ENCODE results near the gene SHISA5. TPM values are rescaled to one million over a fixed set of nuclear protein-coding genes. Genes with fewer than 3 reads are reported as not detected.

The SHISA5 gene
- total RNA-seq, 1 experiment from 2014 or later: 206 TPM

GRCh38 chr3:48418651-48419050, 85.3 kb downstream of the SHISA5 start:
- DNase-seq (ENCODE audit: low read depth): no peak

DNA sequence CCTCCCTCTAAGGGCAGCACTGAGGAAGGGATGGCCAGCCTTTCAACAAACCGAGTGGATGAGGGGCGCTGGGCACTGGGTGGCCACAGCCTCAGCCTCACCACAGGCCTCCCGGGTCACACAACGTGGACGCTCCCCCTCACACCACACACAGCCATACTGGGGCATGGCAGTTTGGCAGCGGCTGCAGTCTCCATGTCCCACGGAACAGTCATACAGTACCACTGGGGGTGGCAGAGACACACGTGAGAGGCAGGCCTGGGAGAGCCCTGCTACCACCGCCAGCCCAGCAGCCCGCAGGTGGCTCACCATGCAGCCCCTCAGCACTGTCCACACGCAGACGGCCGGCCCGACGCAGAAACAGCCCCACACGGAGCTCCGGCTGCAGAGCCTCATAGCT, 85.8 kb downstream of the SHISA5 start:
- DNase-seq (ENCODE audit: low read depth): no peak

Small RNA genes within 50 kb of the gene (small RNA-seq; reads per million reads assigned to genes)
- not detected for gene MIR6823

Other genes with a start within 250 kb of the SHISA5 start
- gene NME6, start 202.8 kb downstream of the SHISA5 start, total RNA-seq (2014; rRNA removed; shearing (Covaris generic)): 20.2 and 30.4 TPM in 2 replicates
- not detected in 2 replicates for gene SPINK8, start 170.5 kb downstream of the SHISA5 start, total RNA-seq (2014; rRNA removed; shearing (Covaris generic))
- gene FBXW12, start 132.0 kb downstream of the SHISA5 start, total RNA-seq (2014; rRNA removed; shearing (Covaris generic)): not detected in 2 replicates
- 5.8 and 12.3 TPM in 2 replicates for gene PLXNB1, start 74.1 kb downstream of the SHISA5 start, total RNA-seq (2014; rRNA removed; shearing (Covaris generic))
- 53.4 and 69.9 TPM in 2 replicates for gene CCDC51, start 64.1 kb downstream of the SHISA5 start, total RNA-seq (2014; rRNA removed; shearing (Covaris generic))
- 368 and 782 TPM in 2 replicates for gene TMA7, start 63.9 kb downstream of the SHISA5 start, total RNA-seq (2014; rRNA removed; shearing (Covaris generic))
- gene ATRIP, start 57.4 kb downstream of the SHISA5 start, total RNA-seq (2014; rRNA removed; shearing (Covaris generic)): 22.9 and 29.2 TPM in 2 replicates
- 23.8 and 27.2 TPM in 2 replicates for gene PFKFB4, start 52.6 kb upstream of the SHISA5 start, total RNA-seq (2014; rRNA removed; shearing (Covaris generic))
- 20.4 and 21.4 TPM in 2 replicates for gene UCN2, start 59.6 kb upstream of the SHISA5 start, total RNA-seq (2014; rRNA removed; shearing (Covaris generic))
- 3.1 and 4.2 TPM in 2 replicates for gene COL7A1, start 91.2 kb upstream of the SHISA5 start, total RNA-seq (2014; rRNA removed; shearing (Covaris generic))
- gene UQCRC1, start 105.5 kb upstream of the SHISA5 start, total RNA-seq (2014; rRNA removed; shearing (Covaris generic)): 359 and 364 TPM in 2 replicates
- not detected in 2 replicates for gene TMEM89, start 117.6 kb upstream of the SHISA5 start, total RNA-seq (2014; rRNA removed; shearing (Covaris generic))
- 21.9 and 23.6 TPM in 2 replicates for gene SLC26A6, start 131.3 kb upstream of the SHISA5 start, total RNA-seq (2014; rRNA removed; shearing (Covaris generic))
- 3.5 and 3.8 TPM in 2 replicates for gene CELSR3, start 158.7 kb upstream of the SHISA5 start, total RNA-seq (2014; rRNA removed; shearing (Covaris generic))
- 34.2 and 39.2 TPM in 2 replicates for gene NCKIPSD, start 181.7 kb upstream of the SHISA5 start, total RNA-seq (2014; rRNA removed; shearing (Covaris generic))
- 45.8 and 65.7 TPM in 2 replicates for gene IP6K2, start 213.0 kb upstream of the SHISA5 start, total RNA-seq (2014; rRNA removed; shearing (Covaris generic))

All from HT1080 (cell line).